Colonic mucosa (tissue), 4 donors: ENCODE data around the gene CCDC174. TPM values are rescaled to one million over a fixed set of nuclear protein-coding genes. Genes with fewer than 3 reads are reported as not detected.

Source experiments
- DNase-seq: peaks from one replicate; pipeline ENCODE4 v3.0.0-alpha.2; 2020
- H3K27ac ChIP-seq: fragments of 200-600 bp; one replicate; pipeline ENCODE4 v1.8.0; 2021
- H3K27me3 ChIP-seq: fragments of 200-600 bp; one replicate; pipeline ENCODE4 v1.8.0; 2021
- H3K36me3 ChIP-seq: fragments of 200-600 bp; one replicate; pipeline ENCODE4 v1.8.0; 2021
- H3K4me1 ChIP-seq: fragments of 200-600 bp; one replicate; pipeline ENCODE4 v1.8.0; 2021; ENCODE audit warnings: mild to moderate bottlenecking
- H3K4me3 ChIP-seq: fragments of 200-600 bp; one replicate; pipeline ENCODE4 v1.8.0; 2021
- H3K9ac ChIP-seq, 2 donors: one replicate each; pipeline ENCODE4 v1.7.0; 2013; ENCODE audit warnings: control low read depth in 2 of 2, low read depth in 2 of 2, low read length in 2 of 2
- H3K9me3 ChIP-seq: fragments of 200-600 bp; one replicate; pipeline ENCODE4 v1.8.0; 2021
- CTCF ChIP-seq: fragments of 200-600 bp; IDR thresholded peaks from one replicate; pipeline ENCODE4 v1.8.0; 2022; ENCODE audit warnings: antibody characterized with exemption, mild to moderate bottlenecking
- intact Hi-C: fragments of 100-400 bp; cut with DNase I; formaldehyde crosslinking; loops from one replicate; pipeline ENCODE4 v1.14.1; 2022
- total RNA-seq, 2 donors: library from RNA; stranded (reverse); fragmentation: NEBNext Ultra II Directional in 1 of 2; extraction: Animal tissue kit (Norgen Biotek cat#: 25700) in 1 of 2; gene quantifications; one replicate each; pipeline ENCODE4 v1.2.1, GENCODE V29; 2021
- donor health status: healthy.
- donor health status: DM: no; HTN: no; CAD: no.
- donor health status: DM: no; HTN: no; CAD: no.

Gene CCDC174
- total RNA-seq, 2 donors from 2014 or later = 15.4 to 17.9 TPM

GRCh38 chr3:14691239-14691638 lies 39.7 kb downstream of the CCDC174 start:
- no peaks in the 10 kb centered on the region for H3K4me1 ChIP-seq
- H3K9me3 ChIP-seq = no peaks in the 10 kb centered on the region
- H3K27me3 ChIP-seq = no peaks in the 10 kb centered on the region
- H3K27ac ChIP-seq = no peak overlapping the region
- no peak overlapping the region for H3K4me3 ChIP-seq
- no peak for DNase-seq
- no peak for TF ChIP-seq CTCF
- intact Hi-C loops = no loop called here
- H3K36me3 ChIP-seq = no peaks in the 10 kb centered on the region
- H3K9ac ChIP-seq = no peak overlapping the region

- no peaks in the 10 kb centered on the region for H3K9me3 ChIP-seq
- no peaks in the 10 kb centered on the region for H3K4me1 ChIP-seq
- intact Hi-C loops = no loop called here
- no peak overlapping the region for H3K4me3 ChIP-seq
- no peak overlapping the region for H3K9ac ChIP-seq
- H3K27ac ChIP-seq = no peak overlapping the region
- no peaks in the 10 kb centered on the region for H3K27me3 ChIP-seq
- H3K36me3 ChIP-seq = no peaks in the 10 kb centered on the region
- TF ChIP-seq CTCF = no peak
- DNase-seq = no peak
Measured at GRCh38 chr3:14691719-14692118, 40.2 kb downstream of the CCDC174 start.

- no peak for DNase-seq
Measured at GRCh38 chr3:14698601-14699244, 47.2 kb downstream of the CCDC174 start.

GRCh38 chr3:14699643-14700042 lies 48.1 kb downstream of the CCDC174 start:
- TF ChIP-seq CTCF = no peak
- DNase-seq = no peak
- Histone ChIP-seq H3K4me1 (no peaks in the 10 kb centered on the region), H3K36me3 (no peaks in the 10 kb centered on the region), H3K4me3 (no peak overlapping the region), H3K27me3 (no peaks in the 10 kb centered on the region), H3K9me3 (no peaks in the 10 kb centered on the region), H3K27ac (no peak overlapping the region), H3K9ac (no peak overlapping the region)
- intact Hi-C loops = no loop called here

More at GRCh38 chr3:14698601-14699244, 47.2 kb downstream of the CCDC174 start:
- Histone ChIP-seq H3K9ac (no peak overlapping the region), H3K27ac (no peak overlapping the region), H3K4me3 (no peak overlapping the region), H3K4me1 (no peaks in the 10 kb centered on the region), H3K27me3 (no peaks in the 10 kb centered on the region), H3K36me3 (no peaks in the 10 kb centered on the region), H3K9me3 (no peaks in the 10 kb centered on the region)
- intact Hi-C loops = no loop called here
- TF ChIP-seq CTCF = no peak

GRCh38 chr3:14700891-14701290 lies 49.3 kb downstream of the CCDC174 start:
- Histone ChIP-seq H3K36me3 (no peaks in the 10 kb centered on the region), H3K4me3 (no peak overlapping the region), H3K9me3 (no peaks in the 10 kb centered on the region), H3K27me3 (no peaks in the 10 kb centered on the region), H3K4me1 (no peaks in the 10 kb centered on the region), H3K9ac (no peak overlapping the region), H3K27ac (no peak overlapping the region)
- no peak for TF ChIP-seq CTCF
- intact Hi-C loops = no loop called here
- DNase-seq = no peak
